HL-60/S4 treated with retinoic acid at 250 ng/mL for 4 days and 3 days (cell line): Measurements from ENCODE around the gene ENTPD2.

Source experiments
- in situ Hi-C: fragments of 300-500 bp; cut with MboI; formaldehyde crosslinking; loops from 2 replicates; pipeline ENCODE4 v1.7.0; 2022; ENCODE audit warnings: low sequenced_read_pairs

Gene ENTPD2

DNA sequence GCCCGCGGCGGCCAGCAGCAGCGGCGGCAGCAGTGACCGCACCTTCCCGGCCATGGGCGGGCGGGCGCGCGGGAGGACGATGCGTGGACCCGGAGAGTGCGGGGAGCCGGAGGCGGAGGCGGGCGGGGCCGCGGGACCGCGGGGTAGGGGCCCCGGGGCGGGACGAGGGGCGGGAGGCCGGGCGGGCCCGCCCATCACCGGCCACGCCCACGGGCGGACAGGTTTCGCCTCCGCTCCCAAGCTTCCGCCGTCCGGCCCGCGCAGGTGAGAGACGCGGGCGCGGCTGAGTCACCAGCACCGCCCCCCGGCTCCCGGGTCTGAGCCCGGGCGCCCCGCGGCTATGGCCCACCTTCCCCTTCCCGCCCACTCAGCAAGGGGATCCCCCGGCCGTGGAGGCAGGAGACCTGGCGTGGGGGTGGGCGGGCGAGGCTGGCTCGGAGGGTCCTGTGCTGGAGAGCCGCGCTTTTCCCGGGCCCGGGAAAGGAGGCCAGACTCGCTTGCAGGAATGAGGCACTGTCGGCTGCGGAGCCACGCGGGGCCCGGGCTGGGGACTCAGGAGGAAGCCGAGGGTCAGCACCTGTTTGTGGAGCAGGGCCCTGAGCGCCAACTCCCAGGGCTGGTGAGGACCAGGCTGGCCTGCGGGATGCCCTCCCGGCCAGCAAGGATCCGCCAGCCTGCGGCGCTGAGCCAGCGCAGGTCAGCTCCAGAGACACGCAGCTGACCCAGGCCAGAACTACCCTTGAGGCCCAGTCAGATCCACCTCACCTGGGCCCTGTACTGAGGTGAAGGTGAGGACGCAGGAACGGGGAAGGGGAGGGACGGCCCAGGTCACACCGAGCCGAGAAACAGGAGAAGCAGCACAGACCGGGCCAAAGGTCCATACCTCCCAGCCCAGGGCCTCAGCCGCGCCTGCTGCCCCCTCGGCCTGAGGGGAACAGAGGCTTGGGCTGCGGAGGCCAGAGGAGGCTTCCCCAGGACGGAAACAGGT is at the start of gene ENTPD2:
Gene ENTPD2 (minus strand): TSS at position 118 of the 988 bp plus-strand sequence. CDS start 64 bp downstream, at position 54.
- in situ Hi-C loops, result no loop called here

DNA sequence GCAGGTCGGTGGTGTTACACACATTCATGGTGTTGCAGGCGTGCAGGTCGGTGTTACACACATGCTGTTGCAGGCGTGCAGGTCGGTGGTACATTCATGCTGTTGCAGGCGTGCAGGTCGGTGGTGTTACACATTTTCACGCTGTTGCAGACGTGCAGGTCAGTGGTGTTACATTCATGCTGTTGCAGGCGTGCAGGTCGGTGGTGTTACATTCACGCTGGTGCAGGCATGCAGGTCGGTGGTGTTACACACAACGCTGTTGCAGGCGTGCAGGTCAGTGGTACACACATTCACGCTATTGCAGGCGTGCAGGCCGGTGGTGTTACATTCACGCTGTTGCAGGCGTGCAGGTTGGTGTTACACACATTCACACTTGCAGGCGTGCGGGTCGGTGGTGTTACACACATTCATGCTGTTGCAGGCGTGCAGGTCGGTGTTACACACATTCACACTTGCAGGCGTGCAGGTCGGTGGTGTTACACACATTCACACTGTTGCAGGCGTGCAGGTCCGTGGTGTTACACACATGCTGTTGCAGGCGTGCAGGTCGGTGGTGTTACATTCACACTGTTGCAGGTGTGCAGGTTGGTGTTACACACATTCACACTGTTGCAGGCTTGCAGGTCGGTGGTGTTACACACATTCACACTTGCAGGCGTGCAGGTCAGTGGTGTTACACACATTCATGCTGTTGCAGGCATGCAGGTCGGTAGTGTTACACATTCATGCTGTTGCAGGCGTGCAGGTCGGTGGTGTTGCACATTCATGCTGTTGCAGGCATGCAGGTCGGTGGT is 49.5 kb upstream of the ENTPD2 start:
- in situ Hi-C loops, result no loop called here

DNA sequence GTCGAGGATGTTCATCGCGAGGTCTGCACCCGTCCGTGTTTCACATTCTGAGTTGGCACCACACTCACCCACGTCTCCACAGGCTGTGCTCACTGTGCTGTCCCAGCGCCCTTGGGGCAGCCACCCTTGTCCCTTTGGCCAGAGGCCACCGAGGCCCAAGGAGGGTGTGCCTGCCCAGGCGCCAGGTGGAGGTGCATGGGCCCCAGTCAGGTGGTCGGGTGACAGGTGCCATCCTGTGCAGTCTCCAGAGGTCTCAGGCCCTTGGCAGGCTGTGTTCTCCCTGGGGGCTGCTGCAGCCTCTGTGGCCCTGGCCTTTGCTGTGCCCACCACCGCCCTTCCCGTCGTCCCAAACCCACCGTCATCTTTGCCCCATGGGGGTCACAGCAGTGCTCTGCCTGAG is 45.4 kb upstream of the ENTPD2 start:
- in situ Hi-C loops, result no loop called here

GRCh38 chr9:137097761-137098462 is 44.1 kb upstream of the ENTPD2 start:
- in situ Hi-C loops, result no loop called here

- in situ Hi-C loops, result no loop called here
Observed at GRCh38 chr9:137096785-137097546, 43.1 kb upstream of the ENTPD2 start.

- in situ Hi-C loops, result no loop called here
Observed at GRCh38 chr9:137095664-137096517, 42.0 kb upstream of the ENTPD2 start.

GRCh38 chr9:137089232-137089947 is 35.5 kb upstream of the ENTPD2 start:
- in situ Hi-C loops, result no loop called here

DNA sequence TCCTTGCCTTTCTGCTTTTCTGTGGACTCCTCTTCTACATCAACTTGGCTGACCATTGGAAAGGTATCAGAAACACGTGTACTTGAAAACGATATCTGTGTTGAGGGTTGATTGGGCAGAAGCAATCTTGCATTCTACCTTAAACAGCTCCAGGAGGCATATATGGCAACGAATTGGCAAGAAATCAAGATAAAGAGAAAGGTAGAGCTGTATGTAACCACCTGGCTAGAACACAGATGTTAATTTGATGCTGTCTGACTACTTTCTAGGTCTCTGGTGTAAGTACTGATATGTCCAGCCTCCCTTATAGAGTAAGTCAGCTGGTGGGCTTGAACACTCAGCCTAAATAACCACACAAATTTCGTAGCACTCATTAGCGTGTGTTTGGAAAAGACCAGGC is 34.3 kb upstream of the ENTPD2 start:
- in situ Hi-C loops, result no loop called here

DNA sequence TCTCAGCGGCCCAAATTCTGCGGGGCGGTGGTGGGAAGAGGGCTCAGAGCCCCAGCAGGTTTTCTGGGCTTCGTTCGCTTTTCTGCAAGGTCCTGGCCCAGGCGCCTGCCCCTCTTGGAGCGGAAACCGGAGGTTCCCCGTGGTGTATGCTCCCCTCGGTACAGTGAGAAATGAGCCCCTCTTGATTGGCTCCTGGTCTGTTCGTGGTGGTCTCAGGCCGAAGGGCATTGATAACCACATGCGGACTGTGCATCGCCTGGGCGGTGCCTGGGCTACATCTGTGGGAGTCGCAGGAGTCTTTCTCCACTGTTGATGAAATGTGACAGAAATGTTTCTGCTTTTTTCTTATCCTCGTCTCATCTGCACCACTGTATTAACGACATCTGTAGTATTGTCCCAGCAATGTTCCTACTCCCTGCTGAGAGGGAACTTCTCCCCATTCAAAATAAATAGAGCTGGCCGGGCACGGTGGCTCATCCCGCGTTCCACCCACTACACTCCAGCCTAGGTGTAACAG is 33.6 kb upstream of the ENTPD2 start:
- in situ Hi-C loops, result no loop called here

- in situ Hi-C loops, result no loop called here
Observed at GRCh38 chr9:137086531-137087408, 32.9 kb upstream of the ENTPD2 start, which contains the start of gene MAN1B1. Gene MAN1B1, plus strand, starts transcription at chr9:137086985. Its CDS starts 15 bp downstream, at chr9:137087000.

GRCh38 chr9:137085920-137086530 is 32.2 kb upstream of the ENTPD2 start:
- in situ Hi-C loops, result no loop called here

GRCh38 chr9:137084526-137084925 is 30.7 kb upstream of the ENTPD2 start:
- in situ Hi-C loops, result no loop called here

DNA sequence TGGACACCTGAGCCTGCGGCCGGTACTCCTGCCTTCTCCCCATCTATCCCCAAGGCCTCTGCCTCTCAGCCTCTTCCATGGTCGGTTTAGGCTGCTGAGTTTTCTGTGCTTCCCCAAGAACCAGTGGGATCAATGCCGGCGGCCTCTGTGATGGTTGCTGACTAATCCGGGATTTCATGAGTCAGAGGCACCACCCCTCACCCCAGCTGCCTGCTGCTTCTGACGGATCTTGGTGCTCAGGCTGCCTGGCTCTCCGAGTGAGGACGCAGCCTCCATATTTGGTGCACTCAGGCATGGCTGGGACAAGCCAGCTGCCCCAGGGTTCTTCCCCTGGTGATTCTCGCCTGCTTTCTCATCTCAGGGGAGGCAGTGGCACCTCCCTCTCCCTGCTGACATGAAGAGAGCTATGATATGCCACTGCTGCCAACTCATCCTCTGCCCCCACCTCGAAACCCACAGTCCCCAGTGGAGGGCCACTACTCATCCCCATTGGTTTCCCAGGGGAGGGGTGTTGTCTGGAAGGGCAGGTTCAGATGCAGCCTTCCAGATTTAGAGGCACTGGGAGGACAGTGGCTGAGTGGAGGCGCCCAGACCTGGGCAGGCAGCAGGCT is 29.6 kb upstream of the ENTPD2 start:
- in situ Hi-C loops, result no loop called here

GRCh38 chr9:137082925-137083290 is 29.0 kb upstream of the ENTPD2 start:
- in situ Hi-C loops, result no loop called here

DNA sequence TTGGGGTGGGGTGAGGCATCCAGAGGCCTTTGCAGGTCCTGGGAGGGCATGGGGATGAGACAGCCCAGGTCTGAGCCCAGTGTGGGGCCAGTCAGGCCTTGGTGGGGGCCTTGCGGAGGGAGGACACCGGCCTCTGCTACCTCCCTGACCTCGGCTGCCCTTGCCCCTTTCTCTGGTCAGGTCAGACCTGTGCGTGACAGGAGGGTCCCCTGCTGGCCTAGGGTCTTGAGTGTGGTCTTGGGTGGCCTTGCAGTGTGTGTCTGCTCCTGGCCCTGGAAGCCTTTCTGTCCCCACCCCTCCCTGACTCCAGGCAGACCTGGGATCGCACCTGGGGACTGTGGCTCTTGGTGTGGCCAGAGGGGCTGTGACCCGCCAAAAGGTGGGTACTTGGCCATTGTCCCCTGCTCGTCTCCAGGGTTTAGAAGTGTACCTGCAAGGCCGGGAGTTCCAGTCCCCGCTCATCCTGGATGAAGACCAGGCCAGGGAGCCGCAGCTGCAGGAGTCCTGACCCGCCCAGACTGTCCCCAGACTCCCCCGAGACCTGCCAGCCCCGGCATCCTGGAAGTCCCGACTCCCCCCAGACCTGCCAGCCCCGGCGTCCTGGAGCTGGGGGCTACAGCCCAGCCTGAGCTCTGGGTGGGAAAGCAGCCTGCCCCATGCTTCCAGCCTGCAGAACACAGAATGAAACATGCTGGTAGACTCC is 28.5 kb upstream of the ENTPD2 start:
- in situ Hi-C loops, result no loop called here
